HepG2 (cell line): ENCODE results near the gene PYY. TPM values are rescaled to one million over a fixed set of nuclear protein-coding genes. Genes with fewer than 3 reads are reported as not detected.
A peak's percentile ranks its signal among the peaks of the same experiment; 100 is the strongest.

Experiments used
- CCAR2 ChIP-seq: fragments of 200-400 bp; formaldehyde crosslinking; optimal IDR thresholded peaks from 2 replicates; pipeline ENCODE3; 2018; ENCODE audit warnings: low read depth, mild to moderate bottlenecking, low read length, moderate library complexity
- GATA4 ChIP-seq: sonication (generic); IDR thresholded peaks from 2 replicates; pipeline ENCODE4 v1.6.1; 2016; ENCODE audit warnings: antibody characterized with exemption, low read depth, borderline replicate concordance
- HDAC1 ChIP-seq: sonication (generic); formaldehyde crosslinking; IDR thresholded peaks from 2 replicates; pipeline ENCODE4 v1.5.1; 2020; ENCODE audit warnings: mild to moderate bottlenecking, missing genetic modification reagents
- KAT8 ChIP-seq: IDR thresholded peaks from 2 replicates; pipeline ENCODE4 v1.6.1; 2016; ENCODE audit warnings: missing genetic modification reagents, missing compliant biosample characterization
- KLF15 ChIP-seq: sonication (generic); formaldehyde crosslinking; IDR thresholded peaks from 2 replicates; pipeline ENCODE4 v1.8.1; 2023; ENCODE audit warnings: borderline replicate concordance, mild to moderate bottlenecking, inconsistent platforms, missing genetic modification reagents, mixed read lengths
- NCOA5 ChIP-seq: sonication (generic); formaldehyde crosslinking; IDR thresholded peaks from 2 replicates; pipeline ENCODE4 v1.4.0; 2020; ENCODE audit warnings: missing genetic modification reagents
- REXO4 ChIP-seq: sonication (generic); formaldehyde crosslinking; IDR thresholded peaks from 2 replicates; pipeline ENCODE4 v1.8.0; 2022; ENCODE audit warnings: missing genetic modification reagents, mild to moderate bottlenecking, borderline replicate concordance
- SAFB2 ChIP-seq: sonication (generic); formaldehyde crosslinking; IDR thresholded peaks from 2 replicates; pipeline ENCODE4 v1.5.1; 2020; ENCODE audit warnings: missing genetic modification reagents, low read depth, mild to moderate bottlenecking, borderline replicate concordance
- ZBTB8A ChIP-seq: sonication (generic); formaldehyde crosslinking; IDR thresholded peaks from 2 replicates; pipeline ENCODE4 v1.4.0; 2020; ENCODE audit warnings: mild to moderate bottlenecking, low read depth, missing genetic modification reagents, borderline replicate concordance
- ZKSCAN5 ChIP-seq: sonication (generic); formaldehyde crosslinking; IDR thresholded peaks from 2 replicates; pipeline ENCODE4 v1.5.1; 2020; ENCODE audit warnings: mild to moderate bottlenecking, missing genetic modification reagents
- ZNF337 ChIP-seq: sonication (generic); formaldehyde crosslinking; IDR thresholded peaks from 2 replicates; pipeline ENCODE4 v1.5.1; 2020; ENCODE audit warnings: missing genetic modification reagents, low read depth, mild to moderate bottlenecking, borderline replicate concordance
- ZNF468 ChIP-seq: sonication (generic); formaldehyde crosslinking; IDR thresholded peaks from 2 replicates; pipeline ENCODE4 v1.8.0; 2022; ENCODE audit warnings: mild to moderate bottlenecking, moderate library complexity, missing genetic modification reagents
- ZNF546 ChIP-seq: sonication (generic); formaldehyde crosslinking; conservative IDR thresholded peaks from 2 replicates; pipeline ENCODE4 v1.8.1; 2023; ENCODE audit warnings: mild to moderate bottlenecking, missing genetic modification reagents
- ZNF552 ChIP-seq: sonication (generic); formaldehyde crosslinking; IDR thresholded peaks from 2 replicates; pipeline ENCODE4 v1.9.0; 2022; ENCODE audit warnings: missing genetic modification reagents, mild to moderate bottlenecking, borderline replicate concordance
- ZNF775 ChIP-seq: sonication (generic); formaldehyde crosslinking; IDR thresholded peaks from 2 replicates; pipeline ENCODE4 v1.4.0; 2020; ENCODE audit warnings: missing genetic modification reagents, mild to moderate bottlenecking, moderate library complexity, borderline replicate concordance
- polyA plus RNA-seq, 8 experiments: library from polyadenylated mRNA; depleted of rRNA in 3 of 8; stranded (reverse) in 7 of 8; unstranded in 1 of 8; fragments of >200 nt; fragmentation: Illumina TruSeq in 4 of 8; extraction: Trizol in 4 of 8; gene quantifications; 2 replicates each; pipeline versions ENCODE4 v1.2.1 to v1.2.3, GENCODE V29; 2011 to 2016; ENCODE audit warnings: low read depth in 4 of 8, missing spikeins in 1 of 8, mixed read lengths in 1 of 8; ENCODE audit not compliant: insufficient read depth in 1 of 8
- total RNA-seq, 5 experiments: library from RNA; depleted of rRNA; stranded (reverse); fragments of >200 nt; fragmentation: Illumina TruSeq; extraction: Trizol; gene quantifications; 2 replicates each; pipeline ENCODE4 v1.2.3, GENCODE V29; 2016; ENCODE audit warnings: low read depth in 1 of 5
- TF ChIP-seq, protein P1 (sequence below): sonication (generic); formaldehyde crosslinking; conservative IDR thresholded peaks from 2 replicates; pipeline ENCODE4 v1.4.0; 2020; ENCODE audit warnings: missing genetic modification reagents
- TF ChIP-seq, protein P2 (sequence below): sonication (generic); formaldehyde crosslinking; IDR thresholded peaks from 2 replicates; pipeline ENCODE4 v1.5.1; 2020; ENCODE audit warnings: missing genetic modification reagents, mild to moderate bottlenecking, borderline replicate concordance
- TF ChIP-seq, protein P3 (sequence below): fragments of 450-650 bp; IDR thresholded peaks from 2 replicates; pipeline ENCODE4 v1.6.1; 2017; ENCODE audit warnings: mild to moderate bottlenecking
- TF ChIP-seq, protein P4 (sequence below): IDR thresholded peaks from 2 replicates; pipeline ENCODE4 v1.6.1; 2018; ENCODE audit warnings: missing genetic modification reagents, mild to moderate bottlenecking, missing compliant biosample characterization

PYY gene
- total and polyA plus RNA-seq, 2 of the 13 experiments (the other 11 are each of a cell fraction or from before 2014, with no cell fraction given), result 0.25 TPM; not detected in 1

DNA sequence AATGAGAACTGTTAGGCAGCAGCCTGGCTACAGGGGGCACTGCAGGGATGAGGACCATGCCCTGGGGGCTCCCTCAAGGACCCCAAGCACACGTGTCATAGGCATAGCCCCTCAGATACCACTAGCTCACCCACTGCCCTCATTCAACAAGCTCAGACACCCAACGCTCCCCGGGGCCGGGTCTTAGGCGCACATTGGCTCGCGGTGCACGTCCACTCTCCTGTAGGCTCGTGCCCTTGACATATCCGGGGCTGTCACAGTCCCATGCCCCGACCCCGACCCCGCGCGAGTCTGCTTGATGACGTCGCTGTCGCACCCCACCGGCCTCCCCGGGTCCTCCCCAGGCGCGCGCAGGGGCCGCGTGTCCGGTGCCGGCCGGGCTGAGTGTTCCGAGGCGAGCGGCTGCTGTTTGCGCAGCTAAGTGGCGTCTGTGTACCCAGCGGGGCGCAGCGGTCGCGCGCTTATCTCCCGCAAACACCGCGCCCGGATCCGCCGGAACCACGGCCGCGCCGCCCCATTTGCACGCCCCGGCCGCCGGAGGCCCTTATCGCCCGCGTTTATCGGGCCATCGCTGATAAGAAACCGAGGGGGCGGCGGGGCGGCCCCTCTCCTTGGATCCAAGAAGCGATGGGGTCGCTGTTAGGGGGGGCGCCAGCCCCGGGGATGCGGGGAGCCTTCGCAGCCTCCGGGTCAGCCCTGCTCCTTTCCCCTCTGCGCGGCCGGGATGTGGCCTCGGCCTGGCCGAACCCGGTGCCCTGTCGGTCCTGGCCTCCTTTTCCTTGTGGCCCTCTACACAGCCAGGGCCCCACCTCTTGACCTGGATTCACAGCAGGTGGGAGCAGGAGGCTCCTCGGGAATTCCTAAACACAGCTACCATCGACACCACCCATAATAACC, 30.0 kb upstream of the PYY start (continued):
- no peak for TF ChIP-seq ZNF468
- TF ChIP-seq SAFB2, result peak; percentile 75; the same call in 1 of the 2 replicates
- no peak for TF ChIP-seq REXO4
- no peak for TF ChIP-seq CCAR2
- TF ChIP-seq HDAC1 (CRISPR knock-in tag), result peak; percentile 99
- TF ChIP-seq, protein P1, sequence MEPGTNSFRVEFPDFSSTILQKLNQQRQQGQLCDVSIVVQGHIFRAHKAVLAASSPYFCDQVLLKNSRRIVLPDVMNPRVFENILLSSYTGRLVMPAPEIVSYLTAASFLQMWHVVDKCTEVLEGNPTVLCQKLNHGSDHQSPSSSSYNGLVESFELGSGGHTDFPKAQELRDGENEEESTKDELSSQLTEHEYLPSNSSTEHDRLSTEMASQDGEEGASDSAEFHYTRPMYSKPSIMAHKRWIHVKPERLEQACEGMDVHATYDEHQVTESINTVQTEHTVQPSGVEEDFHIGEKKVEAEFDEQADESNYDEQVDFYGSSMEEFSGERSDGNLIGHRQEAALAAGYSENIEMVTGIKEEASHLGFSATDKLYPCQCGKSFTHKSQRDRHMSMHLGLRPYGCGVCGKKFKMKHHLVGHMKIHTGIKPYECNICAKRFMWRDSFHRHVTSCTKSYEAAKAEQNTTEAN (CRISPR knock-in tag), result peak; percentile 81
- TF ChIP-seq KLF15 (CRISPR knock-in tag), result peak; percentile 93; the same call in 1 of the 2 replicates
- peak; percentile 86; the same call in 1 of the 2 replicates for TF ChIP-seq ZNF546 (CRISPR knock-in tag)
- TF ChIP-seq NCOA5 (CRISPR knock-in tag), result no peak
- peak; percentile 61; the same call in 1 of the 2 replicates for TF ChIP-seq ZNF337 (CRISPR knock-in tag)
- TF ChIP-seq ZKSCAN5 (CRISPR knock-in tag), result no peak
- TF ChIP-seq ZNF775 (CRISPR knock-in tag), result no peak
- TF ChIP-seq KAT8 (CRISPR knock-in tag), result no peak; the same call in 1 of the 2 replicates
- TF ChIP-seq, protein P2, sequence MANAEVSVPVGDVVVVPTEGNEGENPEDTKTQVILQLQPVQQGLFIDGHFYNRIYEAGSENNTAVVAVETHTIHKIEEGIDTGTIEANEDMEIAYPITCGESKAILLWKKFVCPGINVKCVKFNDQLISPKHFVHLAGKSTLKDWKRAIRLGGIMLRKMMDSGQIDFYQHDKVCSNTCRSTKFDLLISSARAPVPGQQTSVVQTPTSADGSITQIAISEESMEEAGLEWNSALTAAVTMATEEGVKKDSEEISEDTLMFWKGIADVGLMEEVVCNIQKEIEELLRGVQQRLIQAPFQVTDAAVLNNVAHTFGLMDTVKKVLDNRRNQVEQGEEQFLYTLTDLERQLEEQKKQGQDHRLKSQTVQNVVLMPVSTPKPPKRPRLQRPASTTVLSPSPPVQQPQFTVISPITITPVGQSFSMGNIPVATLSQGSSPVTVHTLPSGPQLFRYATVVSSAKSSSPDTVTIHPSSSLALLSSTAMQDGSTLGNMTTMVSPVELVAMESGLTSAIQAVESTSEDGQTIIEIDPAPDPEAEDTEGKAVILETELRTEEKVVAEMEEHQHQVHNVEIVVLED (CRISPR knock-in tag), result peak; percentile 81; the same call in 1 of the 2 replicates
- peak; percentile 94 for TF ChIP-seq ZNF552 (CRISPR knock-in tag)
- TF ChIP-seq ZBTB8A (CRISPR knock-in tag), result 0 out of 2 replicates have a peak, but pooled peaks have one; percentile 62
- TF ChIP-seq, protein P3, sequence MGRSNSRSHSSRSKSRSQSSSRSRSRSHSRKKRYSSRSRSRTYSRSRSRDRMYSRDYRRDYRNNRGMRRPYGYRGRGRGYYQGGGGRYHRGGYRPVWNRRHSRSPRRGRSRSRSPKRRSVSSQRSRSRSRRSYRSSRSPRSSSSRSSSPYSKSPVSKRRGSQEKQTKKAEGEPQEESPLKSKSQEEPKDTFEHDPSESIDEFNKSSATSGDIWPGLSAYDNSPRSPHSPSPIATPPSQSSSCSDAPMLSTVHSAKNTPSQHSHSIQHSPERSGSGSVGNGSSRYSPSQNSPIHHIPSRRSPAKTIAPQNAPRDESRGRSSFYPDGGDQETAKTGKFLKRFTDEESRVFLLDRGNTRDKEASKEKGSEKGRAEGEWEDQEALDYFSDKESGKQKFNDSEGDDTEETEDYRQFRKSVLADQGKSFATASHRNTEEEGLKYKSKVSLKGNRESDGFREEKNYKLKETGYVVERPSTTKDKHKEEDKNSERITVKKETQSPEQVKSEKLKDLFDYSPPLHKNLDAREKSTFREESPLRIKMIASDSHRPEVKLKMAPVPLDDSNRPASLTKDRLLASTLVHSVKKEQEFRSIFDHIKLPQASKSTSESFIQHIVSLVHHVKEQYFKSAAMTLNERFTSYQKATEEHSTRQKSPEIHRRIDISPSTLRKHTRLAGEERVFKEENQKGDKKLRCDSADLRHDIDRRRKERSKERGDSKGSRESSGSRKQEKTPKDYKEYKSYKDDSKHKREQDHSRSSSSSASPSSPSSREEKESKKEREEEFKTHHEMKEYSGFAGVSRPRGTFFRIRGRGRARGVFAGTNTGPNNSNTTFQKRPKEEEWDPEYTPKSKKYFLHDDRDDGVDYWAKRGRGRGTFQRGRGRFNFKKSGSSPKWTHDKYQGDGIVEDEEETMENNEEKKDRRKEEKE, result no peak
- peak; percentile 100 for TF ChIP-seq GATA4
- TF ChIP-seq, protein P4, sequence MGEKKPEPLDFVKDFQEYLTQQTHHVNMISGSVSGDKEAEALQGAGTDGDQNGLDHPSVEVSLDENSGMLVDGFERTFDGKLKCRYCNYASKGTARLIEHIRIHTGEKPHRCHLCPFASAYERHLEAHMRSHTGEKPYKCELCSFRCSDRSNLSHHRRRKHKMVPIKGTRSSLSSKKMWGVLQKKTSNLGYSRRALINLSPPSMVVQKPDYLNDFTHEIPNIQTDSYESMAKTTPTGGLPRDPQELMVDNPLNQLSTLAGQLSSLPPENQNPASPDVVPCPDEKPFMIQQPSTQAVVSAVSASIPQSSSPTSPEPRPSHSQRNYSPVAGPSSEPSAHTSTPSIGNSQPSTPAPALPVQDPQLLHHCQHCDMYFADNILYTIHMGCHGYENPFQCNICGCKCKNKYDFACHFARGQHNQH, result peak; percentile 90
